ENCODE data around the gene DNTT.

GRCh38 chr10:96368971-96369370 is 64.7 kb downstream of the DNTT start:
- TF ChIP-seq POLR2AphosphoS5 (IDR thresholded peaks at IDR 0.05; ENCODE audit: borderline replicate concordance, low read depth, low read length) (no peak), EZH2 (IDR thresholded peaks at IDR 0.05) (no peak)

Measured in SK-N-MC (cell line).